DOHH2 (cell line): ENCODE data around the gene AP5B1.

ENCODE experiments used
- CTCF ChIP-seq: fragments of 200-600 bp; sonication (generic); IDR thresholded peaks from one replicate; pipeline ENCODE4 v1.5.1; 2014; ENCODE audit warnings: antibody characterized with exemption, mild to moderate bottlenecking, low read depth, low read length; ENCODE audit not compliant: poor library complexity, severe bottlenecking
- EZH2phosphoT487 ChIP-seq: fragments of 200-600 bp; sonication (generic); IDR thresholded peaks from 2 replicates; pipeline ENCODE4 v1.6.1; 2017; ENCODE audit warnings: borderline replicate concordance, mild to moderate bottlenecking, antibody characterized with exemption, low read length, moderate library complexity, mixed read lengths

- TF ChIP-seq CTCF (no peak), EZH2phosphoT487 (no peak)
Measured at GRCh38 chr11:65811764-65812475, 31.1 kb upstream of the AP5B1 start.
